NCI-H1436 (cell line): ENCODE data around the gene KANTR.

ENCODE experiments used
- DNase-seq: peaks from one replicate; lab custom pipeline; 2025; lab: John Stamatoyannopoulos, UW

Gene KANTR

DNA sequence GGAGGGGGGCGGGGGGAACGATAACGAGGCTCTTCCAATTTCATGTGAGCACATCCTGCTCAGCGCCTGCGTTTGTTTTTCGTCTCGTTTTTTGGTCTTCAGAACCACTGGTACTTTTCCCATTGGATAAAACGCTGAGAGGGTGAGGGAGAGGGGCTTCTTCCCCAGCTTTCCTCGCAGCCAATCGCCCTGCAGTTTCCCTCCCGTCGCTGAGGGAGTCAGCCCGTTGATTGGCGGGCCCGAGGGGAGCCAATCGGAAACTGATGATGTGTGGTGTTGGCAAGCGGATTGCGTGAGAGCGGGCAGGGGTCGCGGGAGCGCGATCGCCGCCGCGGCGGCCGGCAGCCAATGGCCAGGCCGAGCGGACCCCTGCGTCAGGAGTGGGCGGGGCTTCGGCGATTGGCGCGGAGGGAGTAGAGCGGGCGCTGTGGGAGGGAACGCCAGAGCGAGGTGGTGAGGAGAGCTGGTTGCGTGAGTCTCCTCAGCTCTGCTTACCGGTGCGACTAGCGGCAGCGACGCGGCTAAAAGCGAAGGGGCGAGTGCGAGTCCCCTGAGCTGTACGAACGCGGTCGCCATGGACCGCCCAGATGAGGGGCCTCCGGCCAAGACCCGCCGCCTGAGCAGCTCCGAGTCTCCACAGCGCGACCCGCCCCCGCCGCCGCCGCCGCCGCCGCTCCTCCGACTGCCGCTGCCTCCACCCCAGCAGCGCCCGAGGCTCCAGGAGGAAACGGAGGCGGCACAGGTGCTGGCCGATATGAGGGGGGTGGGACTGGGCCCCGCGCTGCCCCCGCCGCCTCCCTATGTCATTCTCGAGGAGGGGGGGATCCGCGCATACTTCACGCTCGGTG, 11.8 kb upstream of the KANTR start, which contains the start of gene TSPYL2:
TSS of gene TSPYL2 (plus strand) at position 443 of the 848 bp plus-strand sequence. CDS start at position 575, 132 bp downstream.
- peak; percentile 97 for DNase-seq

DNA sequence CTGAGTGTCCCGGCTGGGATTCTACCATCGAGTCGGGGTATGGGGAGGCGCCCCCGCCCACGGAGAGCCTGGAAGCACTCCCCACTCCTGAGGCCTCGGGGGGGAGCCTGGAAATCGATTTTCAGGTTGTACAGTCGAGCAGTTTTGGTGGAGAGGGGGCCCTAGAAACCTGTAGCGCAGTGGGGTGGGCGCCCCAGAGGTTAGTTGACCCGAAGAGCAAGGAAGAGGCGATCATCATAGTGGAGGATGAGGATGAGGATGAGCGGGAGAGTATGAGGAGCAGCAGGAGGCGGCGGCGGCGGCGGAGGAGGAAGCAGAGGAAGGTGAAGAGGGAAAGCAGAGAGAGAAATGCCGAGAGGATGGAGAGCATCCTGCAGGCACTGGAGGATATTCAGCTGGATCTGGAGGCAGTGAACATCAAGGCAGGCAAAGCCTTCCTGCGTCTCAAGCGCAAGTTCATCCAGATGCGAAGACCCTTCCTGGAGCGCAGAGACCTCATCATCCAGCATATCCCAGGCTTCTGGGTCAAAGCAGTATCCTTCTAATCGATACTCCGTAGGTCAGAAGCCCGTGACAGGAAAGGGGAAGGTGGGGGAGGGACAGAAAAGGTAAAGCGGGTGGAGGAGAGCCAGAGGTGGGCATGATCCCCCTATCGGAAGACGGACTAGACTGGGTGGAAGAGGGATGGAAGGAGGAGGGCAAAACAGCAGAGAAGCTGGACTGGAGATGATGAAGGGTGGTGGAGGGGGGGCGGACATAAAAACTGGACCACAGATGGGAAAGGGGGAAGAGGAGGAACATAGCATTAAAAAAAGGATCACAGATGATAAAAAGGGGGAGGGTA, 10.9 kb upstream of the KANTR start:
- DNase-seq, result no peak

DNA sequence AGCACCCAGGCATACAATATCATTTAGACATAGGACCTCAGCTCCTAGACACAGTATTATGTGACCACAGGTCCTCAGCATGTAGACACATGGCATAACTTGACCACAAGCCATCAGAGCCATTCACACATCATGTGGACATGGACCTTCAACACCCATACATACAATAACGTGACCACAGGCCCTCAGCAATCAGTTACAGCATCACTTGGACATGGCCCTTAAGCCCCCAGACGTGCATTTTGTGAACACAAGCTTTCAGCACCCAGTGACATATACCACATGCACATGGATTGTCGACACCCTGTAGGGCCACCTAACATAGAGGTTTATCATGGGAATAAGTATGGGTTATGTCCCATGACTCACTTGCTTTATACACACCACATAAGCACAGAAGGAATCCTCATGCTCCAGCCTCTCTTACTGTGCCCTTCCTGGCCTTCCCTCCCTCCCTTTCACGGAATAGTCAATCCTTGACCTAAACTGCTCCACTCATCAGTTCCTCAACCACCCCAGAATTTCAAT, 9.8 kb upstream of the KANTR start:
- no peak for DNase-seq

- DNase-seq, result no peak
These were observed 9.1 kb upstream of the KANTR start for GRCh38 chrX:53084863-53085262.

GRCh38 chrX:53085661-53086229, 8.2 kb upstream of the KANTR start:
- DNase-seq, result no peak

DNA sequence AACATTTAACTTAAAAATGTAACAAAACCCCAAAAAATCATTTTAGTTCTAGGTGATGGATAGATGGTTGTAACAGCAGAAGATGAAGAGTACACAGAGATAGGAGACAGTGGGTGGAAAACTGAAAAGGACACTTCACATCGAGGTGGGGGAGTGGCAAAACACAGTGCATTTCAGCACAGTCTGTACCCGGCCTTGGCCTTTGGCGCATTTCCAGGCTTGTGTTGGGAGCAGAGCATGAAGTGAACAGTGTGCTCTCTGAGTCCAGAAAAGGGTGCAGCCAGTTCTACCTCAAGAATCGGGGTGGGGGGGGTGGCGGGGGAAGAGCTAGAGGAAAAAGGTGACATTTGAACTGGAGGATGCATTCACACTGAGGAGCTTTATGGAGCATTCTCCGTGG, 7.5 kb upstream of the KANTR start:
- no peak for DNase-seq

GRCh38 chrX:53087388-53087831, 6.5 kb upstream of the KANTR start:
- no peak for DNase-seq

- peak; percentile 92 for DNase-seq
These were observed 5.6 kb upstream of the KANTR start for GRCh38 chrX:53088136-53088974.

GRCh38 chrX:53089224-53089842, 4.6 kb upstream of the KANTR start:
- DNase-seq, result peak; percentile 61

DNA sequence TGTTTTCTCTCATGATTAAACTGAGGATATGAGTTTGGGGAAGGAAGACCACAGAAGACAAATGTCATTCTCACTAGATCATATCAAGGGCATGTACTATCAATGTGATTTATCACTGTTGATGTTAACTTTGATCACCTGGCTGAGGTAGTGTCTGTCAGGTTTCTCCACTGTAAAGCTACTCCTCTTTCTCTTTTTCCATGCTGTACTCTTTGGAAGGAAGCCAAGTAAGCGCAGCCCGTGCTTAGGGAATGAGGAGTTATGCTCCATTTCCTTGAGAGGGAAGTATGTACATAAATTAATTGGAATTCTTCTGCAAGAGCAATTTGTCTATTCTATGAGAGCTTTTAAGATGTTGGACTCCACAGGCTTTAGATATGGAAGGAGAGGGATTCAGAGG, 4.0 kb upstream of the KANTR start:
- no peak for DNase-seq

DNA sequence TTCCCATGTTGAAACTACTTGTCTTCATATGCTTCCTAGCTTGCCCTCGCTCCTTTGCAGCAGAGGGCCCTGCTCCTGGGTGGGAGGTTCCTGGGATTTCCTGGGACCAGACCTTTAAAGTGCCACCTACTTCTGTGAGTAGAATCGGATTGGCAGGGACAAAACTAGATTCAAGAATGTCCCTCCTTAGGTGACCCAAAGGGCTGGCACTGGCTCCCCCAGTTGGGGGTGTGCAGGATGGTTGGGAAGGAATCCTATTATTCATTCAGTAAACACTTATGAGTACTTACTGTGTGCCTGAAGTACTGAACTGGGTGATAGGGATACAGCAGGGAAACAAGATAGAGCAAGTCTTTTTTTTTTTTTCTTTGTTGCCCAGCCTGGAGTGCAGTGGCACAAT, 2.6 kb upstream of the KANTR start:
- DNase-seq, result no peak

- DNase-seq, result peak; percentile 85
These were observed 726 bp upstream of the KANTR start for GRCh38 chrX:53093177-53093655.

- DNase-seq, result no peak
These were observed 602 bp downstream of the KANTR start for GRCh38 chrX:53094582-53094905.

DNA sequence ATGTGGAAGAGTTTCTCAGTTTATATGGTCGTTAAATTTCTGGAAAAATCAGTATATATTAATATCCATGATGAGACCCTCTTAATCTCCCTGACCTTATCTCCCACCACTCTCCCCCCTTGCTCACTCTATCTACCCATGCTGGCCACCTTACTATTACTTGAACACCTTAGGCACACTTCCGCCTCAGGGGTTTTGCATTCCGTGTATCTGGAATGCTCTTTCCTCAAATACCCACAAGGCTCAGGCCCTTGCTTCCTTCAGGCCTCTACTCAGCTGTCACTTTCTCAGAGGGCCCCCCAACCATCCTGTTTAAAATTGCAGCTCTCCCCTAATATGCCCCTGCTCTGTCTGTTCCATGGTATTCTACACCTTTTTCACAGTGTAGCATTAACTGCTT, 1.9 kb downstream of the KANTR start:
- no peak for DNase-seq

DNA sequence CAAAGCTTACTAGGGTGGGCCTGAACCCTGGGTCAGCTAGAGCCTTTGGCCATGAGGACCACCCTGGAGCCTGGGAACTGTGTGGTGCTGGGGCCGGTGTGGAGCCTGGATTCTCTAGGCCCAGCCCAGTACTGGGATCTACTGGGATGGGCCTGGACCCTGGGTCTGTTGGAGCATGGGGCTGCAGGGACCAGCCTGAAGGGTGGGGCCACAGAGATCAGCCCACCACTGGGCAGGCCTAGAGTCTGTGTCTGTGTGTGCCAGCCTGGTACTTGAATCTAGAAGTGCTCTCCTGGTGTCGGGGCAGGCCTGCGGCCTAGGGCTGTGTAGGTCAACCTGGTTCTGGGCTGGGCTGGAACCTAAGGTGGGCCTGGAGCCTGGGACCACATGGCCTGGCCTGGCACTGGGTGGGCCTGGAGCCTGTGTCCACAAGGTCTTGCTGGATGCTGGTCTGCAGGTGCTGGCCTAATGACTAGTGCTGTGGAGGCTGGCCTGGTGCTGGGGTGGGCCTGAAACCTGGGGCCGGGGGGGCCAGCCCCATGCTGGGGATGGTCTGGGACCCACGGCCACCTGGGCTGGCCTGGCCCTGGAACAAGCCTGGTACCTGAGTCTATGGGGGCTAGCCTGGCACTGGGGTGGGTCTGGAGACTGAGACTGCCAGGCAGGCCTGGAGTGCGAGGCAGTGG, 21.1 kb downstream of the KANTR start:
- DNase-seq, result no peak

DNA sequence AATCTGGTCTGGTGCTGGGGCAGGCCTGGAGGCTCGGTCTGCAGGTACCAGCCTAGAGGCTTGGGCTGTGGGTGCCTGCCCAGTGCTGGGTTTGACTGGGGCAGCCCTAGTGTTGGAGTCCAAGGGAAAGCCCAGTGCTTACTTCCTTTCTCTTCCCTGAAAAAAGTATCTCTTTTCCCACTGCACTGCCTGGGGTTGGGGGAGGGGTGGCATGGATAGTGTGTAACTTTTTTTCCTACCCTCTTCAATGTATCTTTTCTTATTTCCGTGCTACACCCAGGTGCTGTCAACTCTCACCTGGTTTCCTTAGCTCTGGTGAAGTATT, 21.6 kb downstream of the KANTR start:
- no peak for DNase-seq

GRCh38 chrX:53116101-53116500, 22.2 kb downstream of the KANTR start:
- no peak for DNase-seq

DNA sequence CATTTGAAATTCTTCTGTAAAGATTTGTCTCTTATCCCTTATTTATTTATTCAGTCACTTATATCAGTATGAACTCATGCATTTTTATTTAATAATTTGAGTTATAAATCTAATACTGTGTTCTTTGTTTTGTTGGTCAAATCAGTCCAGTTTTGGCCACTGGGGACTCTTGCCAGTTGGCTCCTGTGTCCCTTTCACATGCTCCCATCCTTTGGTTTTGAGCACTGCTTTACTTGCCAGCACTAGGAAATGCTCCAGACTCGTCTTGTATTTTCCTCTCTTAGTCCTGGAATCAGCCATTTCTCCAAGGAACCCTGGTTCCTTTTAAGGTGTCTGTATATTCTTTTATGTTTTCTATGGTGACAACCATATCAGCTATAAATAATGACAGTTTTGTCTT, 28.1 kb downstream of the KANTR start:
- no peak for DNase-seq

DNA sequence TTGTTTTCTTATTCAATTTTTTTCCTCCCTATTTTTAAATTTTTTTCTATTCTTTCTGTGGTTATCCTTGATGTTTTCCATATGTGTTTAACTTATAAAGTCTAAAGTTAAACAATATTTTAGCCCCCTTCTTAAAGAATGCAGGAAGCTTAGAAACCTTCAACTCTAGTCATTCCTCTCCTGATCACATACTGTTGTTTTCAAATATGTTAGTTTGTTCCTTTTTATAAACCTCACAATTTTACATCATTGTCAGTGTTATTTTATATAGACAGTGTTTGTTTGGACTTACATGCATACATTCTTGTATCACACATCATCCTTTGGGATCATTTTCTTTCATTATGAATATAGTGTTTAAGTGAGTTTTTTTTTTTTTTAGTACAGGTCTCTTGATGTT, 31.6 kb downstream of the KANTR start:
- no peak for DNase-seq

DNA sequence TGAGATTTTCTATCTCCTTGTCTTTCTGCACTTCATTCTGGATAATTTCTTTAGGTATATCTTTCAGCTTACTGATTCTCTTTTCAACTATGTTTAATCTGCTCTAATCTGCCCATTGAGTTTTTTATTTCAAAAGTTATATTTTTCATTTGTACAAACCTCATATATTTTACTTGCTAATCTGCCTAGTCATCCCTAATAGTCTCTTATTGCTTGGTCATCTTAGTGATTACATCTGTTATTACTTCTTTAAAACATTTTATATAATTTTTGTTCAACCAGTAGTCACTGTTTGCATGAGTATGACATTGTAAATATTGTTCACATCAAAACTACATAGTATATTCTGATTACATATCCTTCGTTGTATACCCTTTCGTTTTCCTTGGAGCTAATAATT, 32.4 kb downstream of the KANTR start:
- DNase-seq, result no peak
